Measurements from ENCODE around the gene VAT1. TPM values are rescaled to one million over a fixed set of nuclear protein-coding genes. Genes with fewer than 3 reads are reported as not detected.

The VAT1 gene
- total and polyA plus RNA-seq, 9 of the 15 experiments (the other 6 are each of a cell fraction or from before 2014, with no cell fraction given): 29.4 to 153 (median 66.7) TPM

DNA sequence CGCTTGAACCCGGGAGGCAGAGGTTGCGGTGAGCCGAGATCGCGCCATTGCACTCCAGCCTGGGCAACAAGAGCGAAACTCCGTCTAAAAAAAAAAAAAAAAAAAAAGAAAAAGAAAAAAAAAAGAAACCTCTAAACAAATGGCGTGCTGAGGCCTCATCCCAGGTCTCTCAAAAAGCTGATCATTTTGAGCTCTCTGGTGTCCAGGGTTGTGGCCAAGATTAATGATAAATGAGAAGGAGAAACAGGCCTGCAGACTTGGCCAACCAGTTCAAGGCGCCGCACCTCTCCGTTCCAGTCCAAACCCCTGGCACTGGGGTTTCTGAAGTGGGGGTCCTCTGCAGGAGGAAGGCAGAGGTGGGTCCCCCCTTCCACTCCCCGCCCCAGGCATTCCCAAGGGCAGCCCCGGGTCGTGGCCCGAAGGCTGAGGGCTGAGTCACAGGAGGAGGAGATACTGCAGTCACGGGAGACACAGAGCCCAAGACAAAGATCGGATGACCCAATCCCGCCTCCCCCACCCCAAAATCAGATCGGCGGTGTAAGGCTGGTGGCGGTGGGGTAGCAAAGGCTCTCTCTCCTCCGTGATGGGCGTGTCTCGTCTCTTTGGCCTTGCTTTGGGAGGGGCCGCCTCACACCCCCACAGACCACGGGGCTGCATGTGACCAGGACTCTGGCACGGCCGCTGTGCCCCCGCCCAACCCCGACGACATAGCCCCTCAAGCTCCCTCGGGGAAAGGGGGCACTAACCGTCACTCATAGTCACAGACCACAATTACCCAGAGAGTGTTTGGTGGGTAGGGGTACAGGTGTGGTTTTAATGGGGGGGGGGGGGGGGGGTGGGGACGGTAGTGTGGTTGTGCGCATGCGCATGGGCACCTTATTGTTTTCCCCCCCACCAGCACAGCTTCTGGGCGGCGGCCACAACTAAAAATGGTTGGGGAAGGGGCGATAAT, 1.1 kb downstream of the VAT1 start (continued):
- no peak for TF ChIP-seq TCF7 (IDR thresholded peaks at IDR 0.05; ENCODE audit: borderline replicate concordance)
- TF ChIP-seq TAL1 (IDR thresholded peaks at IDR 0.05): 0 out of 2 replicates have a peak, but pooled peaks have one; percentile 15
- no peak for TF ChIP-seq THAP12 (CRISPR knock-in tag; IDR thresholded peaks at IDR 0.05)
- no peak for TF ChIP-seq ZNF551 (CRISPR knock-in tag; IDR thresholded peaks at IDR 0.05)
- TF ChIP-seq IRF9 (tag; IDR thresholded peaks at IDR 0.05): no peak
- no peak for TF ChIP-seq ETV6 (IDR thresholded peaks at IDR 0.05; ENCODE audit: borderline replicate concordance in 1 of 2, low read depth in 2 of 2, low read length in 1 of 2)
- no peak for TF ChIP-seq ETV6 (CRISPR knock-in tag; IDR thresholded peaks at IDR 0.05; ENCODE audit: borderline replicate concordance)
- no peak; a peak in 1 of 4 replicates for TF ChIP-seq SRF (CRISPR knock-in tag; IDR thresholded peaks at IDR 0.05)
- TF ChIP-seq, protein P1, sequence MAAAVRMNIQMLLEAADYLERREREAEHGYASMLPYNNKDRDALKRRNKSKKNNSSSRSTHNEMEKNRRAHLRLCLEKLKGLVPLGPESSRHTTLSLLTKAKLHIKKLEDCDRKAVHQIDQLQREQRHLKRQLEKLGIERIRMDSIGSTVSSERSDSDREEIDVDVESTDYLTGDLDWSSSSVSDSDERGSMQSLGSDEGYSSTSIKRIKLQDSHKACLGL (CRISPR knock-in tag; IDR thresholded peaks at IDR 0.05; ENCODE audit: borderline replicate concordance, poor library complexity, severe bottlenecking): no peak
- TF ChIP-seq, protein P2, sequence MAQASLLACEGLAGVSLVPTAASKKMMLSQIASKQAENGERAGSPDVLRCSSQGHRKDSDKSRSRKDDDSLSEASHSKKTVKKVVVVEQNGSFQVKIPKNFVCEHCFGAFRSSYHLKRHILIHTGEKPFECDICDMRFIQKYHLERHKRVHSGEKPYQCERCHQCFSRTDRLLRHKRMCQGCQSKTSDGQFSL (CRISPR knock-in tag; IDR thresholded peaks at IDR 0.05): peak; percentile 96
- TF ChIP-seq, protein P2 (tag; IDR thresholded peaks at IDR 0.05): peak in 1 of 2 experiments; percentile 99; a peak in 2 of 4 replicates
- TF ChIP-seq NFE2L1 (tag; IDR thresholded peaks at IDR 0.05; ENCODE audit: borderline replicate concordance, low read depth): no peak
- TF ChIP-seq ZBTB17 (CRISPR knock-in tag; IDR thresholded peaks at IDR 0.05): no peak
- no peak for TF ChIP-seq ZNF146 (CRISPR knock-in tag; IDR thresholded peaks at IDR 0.05; ENCODE audit: unreplicated experiment)
- TF ChIP-seq RBM14 (IDR thresholded peaks at IDR 0.05; ENCODE audit: borderline replicate concordance, insufficient read depth, low read depth, low read length): no peak
- no peak for TF ChIP-seq ZFX (CRISPR knock-in tag; IDR thresholded peaks at IDR 0.05)
- peak in 1 of 2 experiments; percentile 66; a peak in 2 of 4 replicates for TF ChIP-seq TEAD1 (CRISPR knock-in tag; IDR thresholded peaks at IDR 0.05)
- TF ChIP-seq HSF4 (CRISPR knock-in tag; IDR thresholded peaks at IDR 0.05; ENCODE audit: borderline replicate concordance): no peak
- no peak for TF ChIP-seq ELF4 (CRISPR knock-in tag; IDR thresholded peaks at IDR 0.05)
- TF ChIP-seq BRD4 (IDR thresholded peaks at IDR 0.05): 0 out of 2 replicates have a peak, but pooled peaks have one; percentile 27
- TF ChIP-seq CGGBP1 (CRISPR knock-in tag; IDR thresholded peaks at IDR 0.05): no peak
- TF ChIP-seq RFX5 (IDR thresholded peaks at IDR 0.05; ENCODE audit: low read depth, low read length): no peak

Measured in K562 (cell line).